H1 (cell line): Measurements from ENCODE around the gene CYB5R3.

Experiments
- CREB1 ChIP-seq: IDR thresholded peaks from 2 replicates; pipeline ENCODE4 v1.6.1; 2012; ENCODE audit warnings: inconsistent platforms
- EZH2 ChIP-seq: fragments of 200-600 bp; sonication (generic); IDR thresholded peaks from 2 replicates; pipeline ENCODE4 v1.7.1; 2012; ENCODE audit warnings: low read depth, mild to moderate bottlenecking, moderate library complexity, low read length, inconsistent platforms; ENCODE audit not compliant: severe bottlenecking
- JUND ChIP-seq: IDR thresholded peaks from 2 replicates; pipeline ENCODE4 v1.6.1; 2011; ENCODE audit warnings: mild to moderate bottlenecking, improper control_type of control experiment, low read length
- NRF1 ChIP-seq: IDR thresholded peaks from 2 replicates; pipeline ENCODE4 v1.6.1; 2011; ENCODE audit warnings: mild to moderate bottlenecking, low read depth, low read length, improper control_type of control experiment
- POLR2A ChIP-seq, 2 experiments: IDR thresholded peaks; 1 replicate in 1 of 2; 2 replicates in 1 of 2; pipeline ENCODE4 v1.6.1; 2011; ENCODE audit warnings: low read depth in 2 of 2, low read length in 2 of 2, mild to moderate bottlenecking in 2 of 2; ENCODE audit errors: control extremely low read depth in 1 of 2
- TEAD4 ChIP-seq: IDR thresholded peaks from 2 replicates; pipeline ENCODE4 v1.6.1; 2012; ENCODE audit warnings: low read depth, low read length, inconsistent platforms, mixed read lengths
- TF ChIP-seq, protein P1 (sequence below), 3 experiments: IDR thresholded peaks; 1 replicate in 2 of 3; 2 replicates in 1 of 3; pipeline versions ENCODE4 v1.5.1 to v1.6.1; 2011; ENCODE audit warnings: low read length in 3 of 3, mild to moderate bottlenecking in 3 of 3, inconsistent platforms in 2 of 3, low read depth in 1 of 3, moderate library complexity in 1 of 3; ENCODE audit not compliant: insufficient read depth in 1 of 3; ENCODE audit errors: control extremely low read depth in 1 of 3

DNA sequence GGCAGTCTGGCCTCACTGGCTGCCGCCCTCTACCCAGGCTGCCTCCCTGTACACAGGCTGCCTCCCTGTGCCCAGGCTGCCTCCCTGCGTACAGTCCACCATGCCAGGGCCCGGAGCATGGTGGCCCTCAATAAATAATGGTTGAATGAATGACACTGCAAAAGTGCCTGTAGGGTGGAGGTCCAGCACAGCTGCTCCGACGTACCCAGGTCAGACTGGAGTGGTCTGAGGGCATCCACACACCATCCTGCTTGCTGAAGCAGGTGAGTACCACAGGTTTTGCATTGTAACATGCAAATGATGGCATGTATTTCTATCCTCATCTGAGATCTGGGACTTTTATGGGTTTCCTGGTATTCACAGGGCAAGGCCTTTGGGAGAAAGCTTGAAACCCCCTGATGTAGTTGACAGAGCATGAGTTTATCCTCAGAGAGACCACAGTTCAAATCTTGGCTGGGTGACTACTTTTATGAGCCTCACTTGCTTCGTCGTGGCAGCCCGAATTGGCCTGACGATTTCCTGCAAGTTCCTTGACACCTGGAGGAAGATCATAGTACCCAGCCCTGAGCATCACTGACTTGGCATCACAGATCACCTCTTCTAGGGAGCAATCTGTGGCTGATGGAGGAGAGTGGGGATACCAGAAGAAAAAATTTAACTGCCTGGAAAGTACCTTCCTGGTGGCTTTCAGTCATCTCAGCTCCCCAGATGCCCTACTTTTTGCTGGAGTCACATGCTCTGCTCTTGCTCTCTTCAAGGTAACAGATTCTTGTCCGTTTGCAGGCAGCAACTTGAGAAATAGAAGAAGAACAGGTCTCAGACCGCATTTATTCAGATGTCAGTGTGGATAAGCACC is 16.0 kb upstream of the CYB5R3 start:
- TF ChIP-seq POLR2A (IDR thresholded peaks at IDR 0.05; ENCODE audit: control extremely low read depth in 1 of 2, low read depth in 2 of 2, low read length in 2 of 2) (no peak), NRF1 (no peak), EZH2 (no peak), CREB1 (no peak), TEAD4 (no peak), JUND (no peak)
- TF ChIP-seq, protein P1, sequence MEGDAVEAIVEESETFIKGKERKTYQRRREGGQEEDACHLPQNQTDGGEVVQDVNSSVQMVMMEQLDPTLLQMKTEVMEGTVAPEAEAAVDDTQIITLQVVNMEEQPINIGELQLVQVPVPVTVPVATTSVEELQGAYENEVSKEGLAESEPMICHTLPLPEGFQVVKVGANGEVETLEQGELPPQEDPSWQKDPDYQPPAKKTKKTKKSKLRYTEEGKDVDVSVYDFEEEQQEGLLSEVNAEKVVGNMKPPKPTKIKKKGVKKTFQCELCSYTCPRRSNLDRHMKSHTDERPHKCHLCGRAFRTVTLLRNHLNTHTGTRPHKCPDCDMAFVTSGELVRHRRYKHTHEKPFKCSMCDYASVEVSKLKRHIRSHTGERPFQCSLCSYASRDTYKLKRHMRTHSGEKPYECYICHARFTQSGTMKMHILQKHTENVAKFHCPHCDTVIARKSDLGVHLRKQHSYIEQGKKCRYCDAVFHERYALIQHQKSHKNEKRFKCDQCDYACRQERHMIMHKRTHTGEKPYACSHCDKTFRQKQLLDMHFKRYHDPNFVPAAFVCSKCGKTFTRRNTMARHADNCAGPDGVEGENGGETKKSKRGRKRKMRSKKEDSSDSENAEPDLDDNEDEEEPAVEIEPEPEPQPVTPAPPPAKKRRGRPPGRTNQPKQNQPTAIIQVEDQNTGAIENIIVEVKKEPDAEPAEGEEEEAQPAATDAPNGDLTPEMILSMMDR (IDR thresholded peaks at IDR 0.05; ENCODE audit: control extremely low read depth in 1 of 3, insufficient read depth in 1 of 3, low read depth in 1 of 3, low read length in 3 of 3): no peak
